ENCODE results near the gene MTMR3. TPM values are rescaled to one million over a fixed set of nuclear protein-coding genes. Genes with fewer than 3 reads are reported as not detected.

MTMR3 gene
- total RNA-seq, 6 experiments from 2014 or later: 14.5 to 19.2 (median 18.2) TPM

DNA sequence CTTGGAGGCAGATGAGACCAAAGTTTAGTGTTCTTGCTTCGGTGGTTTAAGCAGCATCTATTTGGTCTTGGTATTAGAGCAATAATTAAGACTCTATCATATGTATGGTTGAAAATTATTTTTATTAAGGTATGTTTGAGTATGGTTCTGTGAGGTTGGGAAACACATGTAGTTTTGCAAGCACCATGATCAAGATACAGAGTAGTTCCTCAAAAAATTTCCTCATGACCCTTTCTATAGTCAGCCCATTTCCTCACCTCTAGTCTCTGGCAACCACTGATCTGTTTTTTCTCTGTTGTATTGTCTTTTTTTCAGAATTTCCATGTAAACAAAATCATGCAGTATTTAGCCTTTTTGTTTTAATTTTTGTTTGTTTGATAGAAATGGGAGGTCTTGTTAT lies 18.4 kb downstream of the MTMR3 start:
- TF ChIP-seq, protein P1, sequence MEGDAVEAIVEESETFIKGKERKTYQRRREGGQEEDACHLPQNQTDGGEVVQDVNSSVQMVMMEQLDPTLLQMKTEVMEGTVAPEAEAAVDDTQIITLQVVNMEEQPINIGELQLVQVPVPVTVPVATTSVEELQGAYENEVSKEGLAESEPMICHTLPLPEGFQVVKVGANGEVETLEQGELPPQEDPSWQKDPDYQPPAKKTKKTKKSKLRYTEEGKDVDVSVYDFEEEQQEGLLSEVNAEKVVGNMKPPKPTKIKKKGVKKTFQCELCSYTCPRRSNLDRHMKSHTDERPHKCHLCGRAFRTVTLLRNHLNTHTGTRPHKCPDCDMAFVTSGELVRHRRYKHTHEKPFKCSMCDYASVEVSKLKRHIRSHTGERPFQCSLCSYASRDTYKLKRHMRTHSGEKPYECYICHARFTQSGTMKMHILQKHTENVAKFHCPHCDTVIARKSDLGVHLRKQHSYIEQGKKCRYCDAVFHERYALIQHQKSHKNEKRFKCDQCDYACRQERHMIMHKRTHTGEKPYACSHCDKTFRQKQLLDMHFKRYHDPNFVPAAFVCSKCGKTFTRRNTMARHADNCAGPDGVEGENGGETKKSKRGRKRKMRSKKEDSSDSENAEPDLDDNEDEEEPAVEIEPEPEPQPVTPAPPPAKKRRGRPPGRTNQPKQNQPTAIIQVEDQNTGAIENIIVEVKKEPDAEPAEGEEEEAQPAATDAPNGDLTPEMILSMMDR (IDR thresholded peaks at IDR 0.05): no peak
- no peak for TF ChIP-seq POLR2A (IDR thresholded peaks at IDR 0.05)
- DNase-seq: no peak
- intact Hi-C loops (cut with DNase I): no loop called here
- Histone ChIP-seq H3K4me3 (no peak overlapping the region), H3K27me3 (no peaks in the 10 kb centered on the region), H3K9me3 (no peaks in the 10 kb centered on the region), H3K4me1 (peaks cover 0 to 18% (median 2%) of the 10 kb centered on the region in 4 donors), H3K27ac (no peak overlapping the region), H3K36me3 (no peaks in the 10 kb centered on the region)
- ATAC-seq: peak in 3 of 4 donors; percentile 38 to 53 (median 38)
- 88% methylated on average over 1 of the region's 1 CpG for WGBS (ENCODE audit: insufficient coverage, low coverage, low lambda C conversion rate, missing lambda C conversion rate)

DNA sequence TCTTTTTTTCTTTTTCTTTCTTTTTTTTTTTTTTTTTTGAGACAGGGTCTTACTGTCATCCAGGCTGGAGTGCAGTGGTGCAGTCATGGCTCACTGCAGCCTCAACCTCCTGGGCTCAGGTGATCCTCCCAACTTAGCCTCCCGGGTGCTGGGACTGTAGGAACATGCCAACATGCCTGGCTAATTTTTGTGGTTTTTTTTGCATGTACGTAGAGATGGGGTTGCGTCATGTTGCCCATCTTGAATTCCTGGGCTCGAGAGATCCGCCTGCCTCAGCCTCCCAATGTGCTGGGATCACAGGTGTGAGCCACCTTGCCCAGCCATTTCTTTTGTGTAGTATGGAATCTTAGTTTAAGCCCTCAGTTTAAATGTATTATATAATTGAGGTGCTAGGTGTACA lies 20.4 kb downstream of the MTMR3 start:
- H3K27ac ChIP-seq: no peak overlapping the region
- H3K36me3 ChIP-seq: no peaks in the 10 kb centered on the region
- H3K9me3 ChIP-seq: no peaks in the 10 kb centered on the region
- H3K27me3 ChIP-seq: no peaks in the 10 kb centered on the region
- intact Hi-C loops (cut with DNase I): no loop called here
- H3K4me3 ChIP-seq: no peak overlapping the region
- WGBS (ENCODE audit: insufficient coverage, low coverage, low lambda C conversion rate, missing lambda C conversion rate): 91% methylated on average over 5 of the region's 5 CpGs
- TF ChIP-seq, protein P1 (IDR thresholded peaks at IDR 0.05): no peak
- TF ChIP-seq POLR2A (IDR thresholded peaks at IDR 0.05): no peak
- ATAC-seq (no peak), DNase-seq (no peak)
- peaks cover 0 to 27% (median 4%) of the 10 kb centered on the region in 4 donors for H3K4me1 ChIP-seq

GRCh38 chr22:29904020-29904419 lies 21.0 kb downstream of the MTMR3 start:
- DNase-seq: no peak
- no peaks in the 10 kb centered on the region for H3K27me3 ChIP-seq
- 100% methylated on average over 2 of the region's 3 CpGs for WGBS (ENCODE audit: insufficient coverage, low coverage, low lambda C conversion rate, missing lambda C conversion rate)
- intact Hi-C loops (cut with DNase I): no loop called here
- H3K4me3 ChIP-seq: no peak overlapping the region
- no peak overlapping the region for H3K27ac ChIP-seq
- ATAC-seq: no peak
- H3K9me3 ChIP-seq: no peaks in the 10 kb centered on the region
- TF ChIP-seq POLR2A (IDR thresholded peaks at IDR 0.05): no peak
- TF ChIP-seq, protein P1 (IDR thresholded peaks at IDR 0.05): no peak
- peaks cover 0 to 27% (median 4%) of the 10 kb centered on the region in 4 donors for H3K4me1 ChIP-seq
- no peaks in the 10 kb centered on the region for H3K36me3 ChIP-seq

DNA sequence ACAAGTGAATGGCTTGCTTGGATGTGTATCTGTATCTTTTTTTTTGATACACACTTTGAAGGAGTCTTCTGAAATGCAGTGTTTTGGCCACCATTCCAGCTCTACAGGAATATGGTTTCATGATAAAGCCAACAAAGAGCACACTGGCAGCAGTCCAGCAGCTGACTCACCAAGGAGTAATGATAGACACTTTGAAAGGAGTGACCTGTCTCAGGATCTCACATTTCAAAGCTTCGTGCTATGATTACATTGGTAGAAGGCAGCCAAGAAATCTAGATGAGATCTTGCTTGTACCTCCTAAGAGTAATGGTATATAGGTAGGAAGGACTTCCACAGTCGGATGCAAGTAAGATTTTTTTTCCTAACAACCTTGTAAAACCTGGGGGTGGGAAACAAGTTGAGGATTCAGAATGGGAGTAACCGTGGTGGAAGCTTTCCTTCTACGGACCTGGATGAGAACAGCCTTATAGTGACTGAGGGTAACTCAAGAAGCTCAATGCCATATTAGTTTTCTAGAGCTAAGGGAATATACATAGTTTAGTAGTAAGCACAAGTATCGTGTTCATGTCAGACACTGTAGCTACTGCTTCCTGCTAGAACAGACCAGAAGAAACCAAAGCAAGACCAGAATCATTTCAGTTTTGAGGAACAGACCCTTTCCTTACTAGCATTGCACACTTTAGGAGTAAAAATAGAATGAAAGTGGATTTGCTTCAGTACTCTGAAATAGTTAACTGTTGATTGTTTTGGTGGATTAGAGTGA lies 25.0 kb downstream of the MTMR3 start:
- Histone ChIP-seq H3K4me1 (peaks cover 0 to 35% (median 4%) of the 10 kb centered on the region in 4 donors), H3K27ac (no peak overlapping the region), H3K27me3 (no peaks in the 10 kb centered on the region), H3K9me3 (no peaks in the 10 kb centered on the region), H3K36me3 (no peaks in the 10 kb centered on the region), H3K4me3 (no peak overlapping the region)
- TF ChIP-seq, protein P1 (IDR thresholded peaks at IDR 0.05): no peak
- no peak for TF ChIP-seq POLR2A (IDR thresholded peaks at IDR 0.05)
- intact Hi-C loops (cut with DNase I): no loop called here
- ATAC-seq (peak; percentile 62 to 87 (median 68)), DNase-seq (peak; percentile 60 to 80 (median 61))
- WGBS (ENCODE audit: insufficient coverage, low coverage, low lambda C conversion rate, missing lambda C conversion rate): 66% methylated on average over 5 of the region's 5 CpGs

Measured in right lobe of liver (tissue), 6 donors.